HTERT RPE-1 (cell line): ENCODE results near the gene RPL10.

ENCODE experiments used
- in situ Hi-C: fragments of 300-500 bp; cut with MboI; formaldehyde crosslinking; loops from 4 replicates; pipeline ENCODE4 v1.14.3; 2020; ENCODE audit warnings: low sequenced_read_pairs

The RPL10 gene

DNA sequence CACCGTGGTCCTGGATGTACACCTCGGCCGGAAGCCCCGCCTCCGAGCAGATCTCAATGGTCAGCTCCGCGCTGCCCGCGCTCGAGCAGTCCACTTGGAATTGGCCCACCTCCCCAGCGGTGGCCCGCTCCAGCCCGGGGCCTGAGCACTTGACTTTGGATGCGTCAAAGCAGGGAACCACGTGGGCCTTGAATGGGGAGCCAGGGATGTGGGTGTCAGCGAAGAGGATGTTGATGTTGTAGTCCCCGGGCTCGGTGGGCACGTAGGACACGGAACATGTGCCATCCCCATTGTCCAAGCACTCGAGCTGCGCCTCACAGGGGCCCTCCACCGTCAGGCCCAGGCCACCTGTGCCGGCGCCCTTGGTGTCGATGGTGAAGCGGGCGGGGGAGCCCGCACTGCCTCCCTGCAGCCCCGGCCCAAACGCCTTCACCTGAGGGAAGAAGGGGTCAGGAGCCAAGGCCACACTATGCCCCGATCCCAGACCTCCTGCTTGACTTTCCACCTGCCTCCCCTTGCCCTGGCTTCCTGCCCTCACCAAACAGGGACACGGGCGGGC is 37.9 kb upstream of the RPL10 start:
- in situ Hi-C loops: no loop called here

DNA sequence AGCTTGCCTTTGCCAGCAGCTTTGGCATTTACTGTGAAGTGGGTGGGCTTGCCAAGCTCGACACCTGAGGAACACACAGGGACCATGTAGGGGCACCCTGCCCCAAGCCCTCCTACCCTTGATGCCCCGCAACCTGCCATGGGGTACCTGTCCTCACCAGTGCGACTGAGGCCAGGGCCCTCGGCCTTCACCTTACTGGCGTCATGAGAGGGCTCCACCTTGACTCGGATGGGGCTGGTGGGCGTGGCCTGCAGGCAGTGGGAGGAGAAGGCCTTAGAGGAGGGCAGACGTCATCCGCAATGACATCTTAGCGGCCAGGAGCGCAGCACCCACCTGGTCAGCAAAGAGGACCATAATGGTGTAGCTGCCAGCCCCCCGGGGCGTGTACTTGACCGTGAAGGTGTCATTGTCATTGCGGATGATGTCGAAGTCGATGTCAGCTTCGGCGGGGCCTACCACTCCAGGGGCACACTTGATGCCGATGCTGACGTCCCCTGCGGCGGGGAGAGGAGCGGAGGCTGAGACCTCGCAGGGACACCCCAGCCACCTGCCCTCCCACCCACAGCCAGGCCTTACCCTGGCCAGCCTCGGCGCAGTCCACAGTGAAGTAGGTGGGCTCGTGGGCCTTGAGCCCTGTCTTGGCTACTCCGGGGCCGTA is 36.0 kb upstream of the RPL10 start:
- in situ Hi-C loops: no loop called here

DNA sequence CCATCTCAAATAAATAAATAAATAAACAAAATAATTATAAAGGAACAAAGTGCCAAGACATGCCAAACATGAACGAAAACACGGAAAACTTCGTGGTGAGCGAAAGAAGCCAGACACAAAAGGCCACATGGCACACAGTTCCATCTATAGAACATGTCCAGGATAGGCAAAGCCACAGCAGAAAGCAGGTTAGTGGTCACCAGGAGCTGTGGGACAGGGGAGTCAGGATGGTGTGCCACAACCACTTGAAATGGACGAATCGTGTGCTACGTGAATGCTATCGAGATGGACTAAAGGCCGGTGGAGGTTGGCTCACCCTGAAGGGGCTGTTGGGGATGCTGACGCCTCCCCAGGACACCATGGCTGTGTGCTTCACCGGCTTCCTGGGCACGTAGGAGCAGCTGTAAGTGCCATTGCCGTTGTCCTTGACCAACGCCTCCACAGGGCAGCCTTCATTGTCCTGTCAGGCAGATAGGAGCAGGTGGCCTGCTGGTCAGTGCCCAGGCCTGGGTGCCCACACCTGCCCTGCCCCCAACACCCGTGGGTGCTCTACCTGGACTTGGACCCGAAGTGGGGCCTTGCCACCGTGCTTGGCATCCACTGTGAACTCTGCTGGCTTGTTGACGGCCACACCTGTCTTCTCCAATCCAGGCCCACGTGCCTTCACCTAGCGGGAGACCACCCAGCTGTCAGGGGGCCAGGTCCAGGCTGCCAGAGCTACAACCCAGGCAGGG is 34.3 kb upstream of the RPL10 start:
- in situ Hi-C loops: no loop called here

DNA sequence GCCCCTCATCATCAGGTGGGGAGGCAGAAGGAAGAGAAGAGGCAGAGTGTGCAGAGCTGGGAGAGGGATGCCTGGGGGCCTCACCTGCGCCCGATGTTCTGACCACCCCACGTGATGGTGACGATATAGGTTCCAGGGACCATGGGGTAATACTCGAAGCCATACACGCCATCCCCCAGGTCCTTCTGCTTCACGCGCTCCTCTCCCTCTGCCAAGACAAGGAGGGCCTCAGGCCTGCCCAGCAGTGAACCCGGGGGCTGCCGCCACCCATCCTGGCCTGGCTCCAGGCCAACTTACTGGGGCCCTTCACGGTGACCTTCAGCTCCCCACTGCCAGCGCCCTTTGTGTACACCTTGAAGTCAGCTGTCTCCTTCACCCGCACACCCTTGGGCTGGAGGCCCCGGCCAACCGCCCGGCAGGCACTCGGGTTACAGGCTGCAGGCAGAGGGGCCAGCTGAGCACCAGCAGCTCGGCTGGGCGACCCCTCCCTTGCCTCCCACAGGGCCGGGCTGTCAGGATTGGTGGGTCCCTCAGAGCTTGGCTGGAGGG is 33.1 kb upstream of the RPL10 start:
- in situ Hi-C loops: no loop called here

DNA sequence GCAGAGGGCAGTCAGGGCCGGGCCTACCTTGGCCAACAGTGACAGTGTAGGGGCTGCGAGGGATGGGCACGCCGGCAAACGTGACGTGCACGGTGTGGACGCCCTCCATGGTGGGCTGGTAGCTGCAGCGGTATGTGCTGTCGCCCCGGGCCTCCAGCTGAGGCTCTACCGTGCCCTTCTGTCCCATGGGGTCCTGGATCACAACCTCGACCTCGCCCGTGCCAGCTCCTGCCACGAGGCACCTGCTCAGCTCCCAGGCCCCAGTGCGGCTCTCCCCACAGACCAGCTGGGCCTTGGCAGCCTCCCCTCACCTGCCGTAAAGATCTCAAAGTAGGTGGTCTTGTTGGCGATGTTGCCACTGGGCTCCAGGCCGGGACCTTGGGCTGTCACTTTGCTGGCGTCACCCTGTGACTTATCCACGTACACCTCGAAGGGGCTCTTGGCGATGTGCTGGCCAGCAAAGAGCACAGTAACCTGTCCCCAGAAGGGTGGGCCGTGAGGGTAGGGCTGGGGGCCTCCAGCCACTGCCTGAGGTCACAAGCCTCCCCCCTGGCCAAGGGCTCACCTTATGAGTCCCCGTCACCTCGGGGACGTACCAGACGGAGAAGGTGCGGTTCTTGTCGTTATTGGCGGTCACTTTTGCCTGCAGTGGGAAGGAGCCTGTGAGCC is 32.0 kb upstream of the RPL10 start:
- in situ Hi-C loops: no loop called here

DNA sequence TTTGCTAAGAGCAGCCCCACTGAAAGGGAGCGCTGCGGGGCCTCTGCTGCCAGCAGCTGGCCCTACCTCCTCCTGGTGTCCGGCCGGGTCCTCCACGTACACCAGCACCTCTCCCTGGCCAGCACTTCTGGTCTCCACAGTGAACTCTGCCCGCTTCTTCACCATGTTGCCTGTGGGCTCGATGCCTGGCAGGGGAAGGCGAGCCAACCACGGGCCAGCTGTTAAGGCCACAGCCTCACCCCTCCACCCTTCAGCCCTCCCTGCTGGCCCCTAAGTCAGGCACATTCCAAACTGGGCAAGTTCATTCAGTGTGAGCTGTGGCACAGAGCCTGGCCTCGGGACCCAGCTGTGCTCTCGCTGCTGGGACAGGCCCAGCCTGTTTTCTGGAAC is 31.5 kb upstream of the RPL10 start:
- in situ Hi-C loops: no loop called here

DNA sequence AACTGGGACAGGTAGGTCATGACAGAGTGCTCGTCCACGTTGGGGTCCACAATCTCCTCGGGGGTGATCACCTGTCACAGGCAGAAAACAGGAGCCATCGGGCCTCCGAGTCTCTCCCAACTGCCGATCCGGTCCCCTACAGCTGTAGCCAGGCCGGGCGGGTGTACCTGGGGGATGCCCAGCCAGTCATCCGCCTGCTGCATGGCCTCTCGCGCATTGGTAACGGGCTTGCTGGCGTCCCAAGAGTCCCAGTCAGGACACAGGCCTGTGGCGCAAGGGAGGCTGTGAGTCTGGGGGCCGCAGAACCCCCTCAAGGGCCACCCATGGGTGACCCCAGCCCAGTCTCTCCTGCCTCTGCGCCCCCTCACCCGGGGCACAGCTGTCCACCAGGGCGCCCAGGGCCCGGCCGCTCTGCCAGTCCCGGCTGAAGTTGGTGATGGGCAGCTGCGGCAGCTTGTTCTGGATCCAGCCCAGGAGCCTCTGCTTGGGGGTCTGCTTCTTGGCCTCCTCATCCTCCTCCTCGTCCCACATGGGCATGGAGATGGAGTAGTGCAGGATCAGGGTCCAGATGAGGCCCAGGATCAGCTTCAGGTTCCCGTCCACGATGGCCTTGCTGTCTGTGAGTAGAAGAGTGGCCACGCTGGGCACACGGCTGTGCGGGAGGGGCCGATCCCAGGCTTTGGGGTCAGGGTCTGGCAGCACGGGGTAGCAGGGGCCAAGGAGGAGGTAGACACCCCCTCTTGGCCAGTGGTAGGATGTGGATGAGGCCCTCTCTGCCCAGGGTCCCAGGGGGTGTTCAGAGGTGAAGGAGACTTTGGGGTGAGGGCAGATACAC is 30.5 kb upstream of the RPL10 start:
- in situ Hi-C loops: no loop called here

DNA sequence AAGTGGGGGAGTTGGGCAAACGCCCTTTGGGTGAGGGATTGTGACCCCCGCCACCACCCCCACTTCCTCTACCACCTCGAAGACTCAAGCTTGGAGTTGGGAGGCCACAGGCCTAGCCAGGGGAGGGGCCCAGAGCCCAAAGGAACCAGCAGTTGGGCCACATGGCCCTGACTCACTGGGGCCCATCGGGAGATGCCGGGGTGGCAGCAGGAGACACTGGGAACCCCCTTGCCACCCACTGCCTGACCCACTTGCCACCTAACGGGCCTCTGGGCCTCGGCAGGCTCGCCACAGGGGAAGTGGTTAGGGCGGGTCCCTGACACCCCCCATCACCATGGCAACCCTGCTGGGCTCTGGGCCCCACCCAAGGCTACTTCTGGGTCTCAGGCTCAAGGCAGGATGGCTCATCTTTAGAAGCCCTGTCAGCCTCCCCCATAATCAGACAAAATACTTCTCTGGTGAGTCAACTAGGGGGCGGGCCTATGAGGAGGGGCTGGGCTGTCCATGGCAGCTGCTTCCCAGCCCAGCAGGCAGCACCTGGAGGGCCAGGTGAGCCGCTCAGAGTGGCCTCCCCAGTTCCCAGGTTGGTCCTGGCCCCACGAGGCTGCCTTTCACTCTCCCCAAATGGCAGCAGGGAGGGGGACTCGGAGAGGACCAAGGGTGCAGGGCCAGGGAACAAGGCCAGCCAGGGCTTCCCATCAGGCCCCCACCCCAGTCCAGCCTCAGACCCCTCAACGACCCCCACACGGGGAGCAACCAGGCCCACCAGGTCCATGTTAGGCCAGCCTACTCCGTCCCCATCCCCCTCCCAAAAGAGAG is 29.3 kb upstream of the RPL10 start:
- in situ Hi-C loops: no loop called here

DNA sequence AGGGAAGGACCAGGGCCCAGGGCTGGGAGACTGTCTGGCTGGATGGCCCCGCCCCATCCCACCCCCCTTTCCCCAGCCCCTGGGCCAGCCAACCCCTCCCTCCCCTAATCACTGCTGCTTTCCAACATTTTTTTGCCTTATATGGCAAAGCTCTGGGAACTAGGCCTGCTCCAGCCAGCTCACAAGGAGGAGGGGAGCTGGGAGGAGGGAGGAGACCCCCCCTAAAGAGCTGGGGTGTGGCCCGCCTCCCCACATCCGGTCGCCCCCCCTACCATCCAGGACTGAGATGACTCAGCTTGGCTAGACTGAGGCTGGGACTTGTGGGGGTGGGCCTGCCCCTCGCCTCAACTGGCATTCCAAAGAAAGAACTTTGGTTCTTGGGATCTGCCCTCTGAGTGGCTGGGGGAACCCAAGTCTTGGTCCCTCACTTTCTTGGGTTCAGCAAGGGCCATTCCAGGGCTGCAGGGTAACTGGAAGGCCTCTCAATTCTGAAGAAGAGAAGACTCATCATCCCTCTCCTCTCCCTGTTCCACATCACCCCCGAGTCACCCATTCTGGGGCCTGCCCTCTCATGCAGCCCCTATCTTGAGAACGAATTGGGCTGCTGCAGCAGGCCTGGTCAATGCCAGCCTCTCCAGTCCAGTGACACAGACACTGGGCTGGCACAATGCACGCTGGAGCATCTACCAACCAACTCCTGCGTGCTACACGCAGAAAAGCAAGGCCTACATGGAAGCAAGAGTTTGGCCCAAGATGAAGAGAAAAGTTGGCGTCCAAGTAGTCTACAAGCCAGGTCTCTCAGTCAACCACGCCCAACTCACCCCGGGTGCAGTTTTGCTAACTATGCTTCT is 28.5 kb upstream of the RPL10 start:
- in situ Hi-C loops: no loop called here

DNA sequence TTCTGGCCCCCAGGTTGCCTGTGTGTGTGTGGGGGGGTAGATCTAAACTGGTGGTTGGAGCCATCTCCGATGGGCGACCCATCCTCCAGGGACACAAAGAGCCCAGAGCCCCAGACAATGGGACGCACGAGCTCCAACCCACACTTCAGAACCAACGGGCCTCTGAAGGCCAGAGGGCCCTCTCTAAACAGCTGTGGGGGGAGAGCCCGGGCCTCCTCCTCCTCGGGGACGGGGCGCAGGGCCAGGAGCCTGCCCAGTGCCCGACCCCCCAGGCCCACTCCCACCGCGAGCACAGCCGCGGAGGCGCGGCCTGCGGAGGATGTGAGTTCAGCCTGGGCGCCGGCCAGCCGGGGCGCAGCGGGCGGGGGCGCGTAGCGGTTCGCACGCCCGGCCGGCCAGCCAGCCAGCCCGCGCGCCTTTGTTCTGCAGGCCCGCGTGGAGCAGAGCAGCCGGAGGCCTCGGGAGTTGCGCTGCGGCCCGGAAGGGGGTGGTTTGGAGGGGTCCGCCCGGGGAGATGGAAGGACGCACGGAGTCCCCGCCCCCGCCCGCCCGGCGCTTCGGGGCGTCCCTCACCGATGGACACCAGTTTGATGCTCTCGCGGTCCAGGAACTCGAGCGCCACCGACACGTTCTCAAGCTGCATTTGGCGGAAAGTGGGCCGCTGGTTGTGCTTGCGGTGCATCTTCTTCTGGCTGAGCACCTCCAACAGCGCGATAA is 27.7 kb upstream of the RPL10 start:
- in situ Hi-C loops: no loop called here

DNA sequence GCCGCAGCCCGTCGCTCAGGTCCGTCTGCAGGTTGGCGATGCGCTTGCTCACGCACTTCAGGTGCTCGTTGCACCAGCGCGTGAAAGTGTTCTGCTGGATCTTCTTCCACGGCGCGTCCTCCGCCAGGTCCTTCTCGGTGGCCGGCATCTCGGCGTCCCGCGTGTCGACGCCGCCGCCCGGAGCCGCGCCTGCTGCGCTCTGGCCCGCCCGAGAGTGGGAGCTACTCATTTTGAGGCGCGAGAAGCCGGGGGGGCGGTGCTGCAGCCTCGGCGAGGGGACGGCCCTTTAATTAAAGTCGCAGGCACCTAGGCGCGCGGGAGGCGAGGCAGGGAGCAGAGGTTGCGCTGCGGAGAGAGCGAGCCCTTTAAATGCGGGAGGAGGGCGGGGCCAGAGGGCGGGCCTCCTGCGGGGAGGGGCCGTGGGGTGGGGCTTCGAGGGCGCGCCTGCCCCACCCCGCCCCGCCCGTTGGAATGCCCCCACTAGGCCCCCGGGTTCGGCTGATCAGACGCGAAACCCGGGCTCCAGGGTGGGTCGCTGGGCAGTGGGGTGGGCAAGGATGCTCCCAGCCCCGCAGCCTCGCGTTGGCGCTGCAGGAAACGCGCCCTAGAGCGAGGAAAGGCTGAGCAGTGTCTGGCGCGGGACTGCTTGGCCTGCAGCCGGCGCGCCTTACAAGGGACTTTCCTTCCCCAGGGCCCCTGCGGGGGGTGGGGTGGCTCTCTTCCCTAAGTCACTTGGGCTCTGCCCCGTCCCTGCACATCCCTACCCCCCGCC is 27.0 kb upstream of the RPL10 start:
- in situ Hi-C loops: no loop called here

DNA sequence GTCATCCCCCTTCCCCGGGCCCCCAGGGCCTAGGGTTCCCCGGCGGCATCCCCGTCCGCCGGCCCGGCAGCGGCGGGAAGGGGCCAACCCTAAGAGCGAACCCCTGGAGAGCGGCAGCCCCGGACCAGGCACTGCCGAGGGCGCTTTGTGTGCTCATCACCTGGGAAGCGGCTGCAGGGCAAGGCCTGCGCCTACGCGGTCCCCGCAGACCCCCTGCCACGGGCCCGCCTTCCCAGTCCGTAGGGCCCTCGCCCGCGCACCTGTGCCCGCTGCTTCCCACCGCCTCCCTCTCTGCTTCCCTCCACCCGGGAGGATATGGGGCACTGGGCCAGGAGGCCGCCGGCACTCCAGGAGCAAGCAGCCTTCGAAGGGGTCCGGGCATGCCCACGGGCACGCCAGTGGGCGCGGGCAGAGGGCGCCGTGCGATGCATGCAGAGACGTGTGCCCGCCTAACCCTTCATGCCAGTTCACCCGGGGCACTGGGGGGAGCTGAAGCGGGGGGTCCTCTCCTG is 26.3 kb upstream of the RPL10 start:
- in situ Hi-C loops: no loop called here

DNA sequence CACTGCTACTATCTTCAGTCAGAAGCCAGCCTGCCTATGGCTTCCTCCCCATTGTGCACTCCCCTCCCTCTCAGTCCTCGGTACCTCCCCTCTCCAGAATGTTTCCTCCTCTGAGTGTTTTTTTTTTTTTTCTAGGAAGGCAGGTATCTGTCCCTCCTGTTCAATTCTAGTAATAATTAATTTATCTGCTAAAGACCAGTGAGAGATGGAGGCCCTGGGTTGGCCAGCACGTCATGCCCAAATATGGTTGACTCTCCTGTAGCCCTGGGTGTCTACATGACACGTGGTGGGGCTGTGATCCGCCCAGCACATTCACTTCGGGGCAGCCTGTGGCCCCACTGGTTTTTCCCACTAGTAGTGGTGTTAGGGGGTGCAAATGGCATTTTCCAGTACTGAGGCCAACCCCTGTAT is 25.6 kb upstream of the RPL10 start:
- in situ Hi-C loops: no loop called here

DNA sequence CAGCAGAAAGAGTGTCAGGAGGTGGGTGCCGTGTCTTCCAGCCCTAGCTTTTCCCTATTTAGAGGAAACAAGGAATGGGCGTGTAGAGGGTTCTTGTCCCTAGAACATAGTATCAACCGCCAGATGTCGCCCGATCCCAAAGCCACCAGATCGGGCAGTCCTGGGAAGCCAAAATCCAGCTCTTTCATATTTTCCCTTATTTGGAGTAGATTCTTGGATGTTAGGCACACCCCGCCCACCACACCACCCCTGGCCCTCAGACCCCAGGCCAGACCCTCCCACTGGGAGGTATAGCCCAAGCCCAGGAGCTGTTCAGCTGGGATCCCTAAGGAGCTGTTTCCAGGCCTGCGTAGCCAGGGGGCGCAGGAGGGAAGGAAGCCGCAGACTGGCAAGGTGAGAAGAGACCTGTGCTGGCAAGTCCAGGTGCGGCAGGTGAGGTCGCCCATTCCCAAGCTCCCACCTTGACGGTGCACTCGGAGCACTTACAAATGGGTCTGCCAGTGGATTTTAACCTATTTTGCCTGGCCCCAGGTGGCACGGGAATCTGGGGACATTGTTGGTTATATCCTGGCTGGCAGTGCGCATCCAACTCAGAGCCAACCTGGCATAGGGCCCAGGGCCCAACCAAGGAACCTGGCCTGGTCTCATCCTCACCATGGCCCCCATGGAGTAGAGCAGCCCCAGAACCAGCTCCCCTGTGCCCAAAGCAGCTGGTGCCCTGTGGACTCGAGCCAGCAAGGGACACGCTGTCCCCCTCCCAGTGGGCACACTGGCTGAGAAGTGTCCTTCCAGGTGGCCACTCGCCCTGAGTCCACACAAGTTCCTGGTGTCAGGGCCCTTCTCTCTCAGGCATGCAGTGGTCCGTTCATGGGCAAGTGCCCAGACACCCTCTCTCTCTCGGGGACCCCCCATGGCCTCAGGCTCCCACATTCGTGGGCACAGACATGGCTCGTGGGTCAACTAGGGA is 24.6 kb upstream of the RPL10 start:
- in situ Hi-C loops: no loop called here

DNA sequence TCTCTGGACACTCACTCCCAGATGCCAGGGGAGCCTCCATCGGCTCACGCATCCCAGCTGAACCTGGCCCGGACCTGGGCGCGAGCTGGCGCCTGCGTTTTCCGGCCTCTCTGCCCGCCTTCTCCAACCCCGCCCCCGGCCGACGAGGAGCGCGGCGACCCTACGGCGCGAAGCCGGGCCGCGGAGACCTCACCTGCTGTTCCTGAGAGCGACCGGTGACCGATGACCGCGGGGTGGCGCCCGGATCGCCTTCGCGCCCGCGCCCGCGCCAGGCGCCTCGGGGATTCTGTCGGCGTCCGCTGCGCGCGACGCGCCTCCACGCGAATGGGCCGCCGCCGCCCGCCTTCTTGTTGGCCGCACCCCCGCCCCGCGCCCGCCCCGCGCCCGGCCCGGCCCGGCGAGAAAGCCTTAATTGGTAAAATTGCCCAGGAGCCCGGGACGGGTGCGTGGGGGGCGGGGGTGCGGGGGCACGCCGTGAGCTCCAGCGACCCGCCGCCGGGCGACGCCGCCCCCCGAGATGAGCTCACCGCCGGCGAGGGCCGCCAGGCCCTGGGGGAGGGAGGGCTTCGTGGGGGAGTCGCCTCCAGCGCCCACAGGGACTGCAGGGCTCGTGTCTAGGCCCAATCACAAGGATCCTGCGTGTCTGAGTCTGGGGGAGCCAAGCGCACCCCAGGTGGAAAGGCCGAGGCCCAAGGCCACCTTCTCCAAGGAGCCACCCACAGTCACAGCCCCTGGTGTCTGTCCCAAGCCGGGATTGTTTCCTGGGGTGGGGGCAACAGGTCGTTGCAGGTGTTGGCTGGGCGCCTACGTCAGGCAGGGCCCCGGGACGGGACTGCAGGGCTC is 23.6 kb upstream of the RPL10 start, which contains the start of gene FLNA:
TSS of gene FLNA (minus strand) at position 322 of the 843 bp plus-strand sequence. CDS start 3,389 bp downstream, outside the sequence.
- in situ Hi-C loops: no loop called here
